SK-N-MC (cell line): ENCODE measurements around the gene UBE2U.
A peak's percentile ranks its signal among the peaks of the same experiment; 100 is the strongest.

Experiments
- DNase-seq: peaks from one replicate; pipeline ENCODE4 v3.0.0-alpha.2; 2011; ENCODE audit warnings: low read depth, low spot score
- H3K27ac ChIP-seq: fragments of 200-600 bp; sonication (generic); 2 replicates; pipeline ENCODE4 v1.5.1; 2016; ENCODE audit warnings: mixed run types
- H3K36me3 ChIP-seq: fragments of 200-600 bp; sonication (generic); 2 replicates; pipeline ENCODE4 v1.6.1; 2017; ENCODE audit warnings: antibody characterized with exemption, low read length, mixed read lengths; ENCODE audit not compliant: insufficient read depth
- H3K4me3 ChIP-seq: fragments of 200-600 bp; sonication (generic); 2 replicates; pipeline ENCODE4 v1.5.1; 2016
- H3K9ac ChIP-seq: fragments of 200-600 bp; sonication (generic); 2 replicates; pipeline ENCODE4 v1.8.0; 2017; ENCODE audit warnings: mixed run types, mixed read lengths; ENCODE audit not compliant: insufficient read length
- H3K9me3 ChIP-seq: fragments of 200-600 bp; sonication (generic); 2 replicates; pipeline ENCODE4 v1.6.1; 2017; ENCODE audit warnings: low read depth, mild to moderate bottlenecking, antibody characterized with exemption, low read length, moderate library complexity, mixed read lengths
- EZH2 ChIP-seq: fragments of 200-600 bp; sonication (generic); IDR thresholded peaks from one replicate; pipeline ENCODE4 v1.6.1; 2017; ENCODE audit warnings: antibody characterized with exemption
- FOXP2 ChIP-seq: optimal IDR thresholded peaks from 2 replicates; pipeline ENCODE3; 2011; ENCODE audit warnings: mild to moderate bottlenecking, moderate library complexity; ENCODE audit not compliant: insufficient read depth; ENCODE audit errors: extremely low read length, control extremely low read depth
- POLR2AphosphoS5 ChIP-seq: IDR thresholded peaks from 2 replicates; pipeline ENCODE4 v1.6.1; 2012; ENCODE audit warnings: mild to moderate bottlenecking, low read depth, low read length, borderline replicate concordance

UBE2U gene

DNA sequence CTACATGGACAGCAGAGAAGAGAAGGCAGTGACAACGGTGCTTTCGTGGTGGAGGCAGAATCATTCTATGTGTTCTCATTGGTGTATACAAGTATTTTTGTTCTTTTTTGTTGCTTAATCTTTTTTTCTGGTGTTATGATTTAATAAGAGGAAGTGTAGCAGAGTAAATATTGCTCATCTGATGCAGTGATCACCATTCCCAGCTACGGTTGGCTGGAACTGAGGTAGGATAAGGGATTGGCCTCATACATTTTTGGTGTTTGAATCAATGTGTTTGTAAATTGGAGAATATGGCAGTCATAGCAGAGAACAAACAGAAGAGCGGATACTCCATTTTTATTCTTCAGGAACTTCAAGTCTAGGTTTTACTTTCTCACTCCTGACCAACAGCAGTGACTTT lies 76.6 kb downstream of the UBE2U start:
- no peak for DNase-seq
- Histone ChIP-seq H3K9me3 (no peaks in the 10 kb centered on the region), H3K9ac (no peak overlapping the region), H3K4me3 (no peak overlapping the region), H3K36me3 (no peaks in the 10 kb centered on the region), H3K27ac (no peak overlapping the region)
- no peak for TF ChIP-seq EZH2
- TF ChIP-seq POLR2AphosphoS5 = no peak
- no peak for TF ChIP-seq FOXP2

- H3K27ac ChIP-seq = peak overlapping the region; percentile 82; the same call in 1 of the 2 replicates
- no peaks in the 10 kb centered on the region for H3K36me3 ChIP-seq
- no peaks in the 10 kb centered on the region for H3K9me3 ChIP-seq
- H3K9ac ChIP-seq = no peak overlapping the region
- H3K4me3 ChIP-seq = peak overlapping the region; percentile 1; the same call in 1 of the 2 replicates
- no peak for DNase-seq
- TF ChIP-seq FOXP2 (no peak), POLR2AphosphoS5 (no peak), EZH2 (no peak)
These were observed 78.9 kb downstream of the UBE2U start for GRCh38 chr1:64282351-64282750.

GRCh38 chr1:64287071-64287470 lies 83.6 kb downstream of the UBE2U start:
- TF ChIP-seq POLR2AphosphoS5 (no peak), FOXP2 (no peak), EZH2 (no peak)
- no peaks in the 10 kb centered on the region for H3K36me3 ChIP-seq
- H3K4me3 ChIP-seq = peak overlapping the region; percentile 20; the same call in 1 of the 2 replicates
- DNase-seq = no peak
- no peaks in the 10 kb centered on the region for H3K9me3 ChIP-seq
- H3K9ac ChIP-seq = no peak overlapping the region
- H3K27ac ChIP-seq = peak overlapping the region; percentile 38; the same call in 1 of the 2 replicates

- no peak overlapping the region for H3K9ac ChIP-seq
- no peak for TF ChIP-seq POLR2AphosphoS5
- TF ChIP-seq EZH2 = no peak
- TF ChIP-seq FOXP2 = no peak
- H3K36me3 ChIP-seq = no peaks in the 10 kb centered on the region
- no peak overlapping the region for H3K4me3 ChIP-seq
- no peak for DNase-seq
- H3K9me3 ChIP-seq = no peaks in the 10 kb centered on the region
- no peak overlapping the region for H3K27ac ChIP-seq
These were observed 87.0 kb downstream of the UBE2U start for GRCh38 chr1:64290420-64290819.

- H3K9me3 ChIP-seq = no peaks in the 10 kb centered on the region
- no peaks in the 10 kb centered on the region for H3K36me3 ChIP-seq
- H3K27ac ChIP-seq = no peak overlapping the region
- no peak for DNase-seq
- no peak overlapping the region for H3K9ac ChIP-seq
- H3K4me3 ChIP-seq = no peak overlapping the region
- TF ChIP-seq FOXP2 = no peak
- TF ChIP-seq POLR2AphosphoS5 = no peak
These were observed 88.5 kb downstream of the UBE2U start for GRCh38 chr1:64291931-64292330.

DNA sequence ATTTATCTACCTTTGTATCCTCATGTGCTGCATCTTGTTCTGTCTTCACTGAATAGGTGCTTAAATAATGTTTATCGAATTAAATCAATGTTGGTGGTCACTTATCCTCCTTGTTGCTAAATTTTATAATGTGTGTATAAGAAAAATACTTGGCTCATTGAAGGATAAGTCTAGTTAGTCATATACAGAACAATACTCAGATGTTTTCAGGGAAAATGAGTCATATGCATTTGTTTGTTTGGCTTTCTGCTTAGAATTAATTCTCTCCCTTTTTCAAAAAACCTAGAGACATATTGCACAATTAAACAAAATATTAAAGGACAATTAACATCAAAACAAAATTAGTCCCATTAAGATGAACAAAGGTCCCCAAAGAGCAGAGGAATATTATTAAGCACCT lies 89.0 kb downstream of the UBE2U start:
- H3K36me3 ChIP-seq = no peaks in the 10 kb centered on the region
- TF ChIP-seq FOXP2 = no peak
- TF ChIP-seq EZH2 = no peak
- no peak overlapping the region for H3K9ac ChIP-seq
- H3K9me3 ChIP-seq = no peaks in the 10 kb centered on the region
- H3K4me3 ChIP-seq = no peak overlapping the region
- H3K27ac ChIP-seq = no peak overlapping the region
- DNase-seq = no peak

DNA sequence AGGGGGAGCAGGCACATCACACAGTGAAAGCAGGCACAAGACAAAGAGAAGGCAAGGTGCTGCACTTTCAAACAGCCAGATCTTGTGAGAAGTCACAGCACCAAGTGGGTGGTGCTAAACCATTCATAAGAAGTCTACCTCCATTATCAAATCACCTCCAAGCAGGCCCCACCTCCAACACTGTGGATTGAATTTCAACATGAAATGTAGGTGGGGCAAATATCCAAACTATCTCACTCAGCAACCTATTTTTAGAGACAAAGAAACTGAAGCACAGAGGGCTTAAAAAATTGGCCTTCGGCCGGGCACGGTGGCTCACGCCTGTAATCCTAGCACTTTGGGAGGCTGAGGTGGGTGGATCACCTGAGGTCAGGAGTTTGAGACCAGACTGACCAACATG lies 90.4 kb downstream of the UBE2U start:
- no peak for DNase-seq
- no peak overlapping the region for H3K27ac ChIP-seq
- no peak for TF ChIP-seq POLR2AphosphoS5
- no peak for TF ChIP-seq FOXP2
- TF ChIP-seq EZH2 = no peak
- H3K9ac ChIP-seq = no peak overlapping the region
- no peaks in the 10 kb centered on the region for H3K9me3 ChIP-seq
- no peak overlapping the region for H3K4me3 ChIP-seq
- H3K36me3 ChIP-seq = no peaks in the 10 kb centered on the region

DNA sequence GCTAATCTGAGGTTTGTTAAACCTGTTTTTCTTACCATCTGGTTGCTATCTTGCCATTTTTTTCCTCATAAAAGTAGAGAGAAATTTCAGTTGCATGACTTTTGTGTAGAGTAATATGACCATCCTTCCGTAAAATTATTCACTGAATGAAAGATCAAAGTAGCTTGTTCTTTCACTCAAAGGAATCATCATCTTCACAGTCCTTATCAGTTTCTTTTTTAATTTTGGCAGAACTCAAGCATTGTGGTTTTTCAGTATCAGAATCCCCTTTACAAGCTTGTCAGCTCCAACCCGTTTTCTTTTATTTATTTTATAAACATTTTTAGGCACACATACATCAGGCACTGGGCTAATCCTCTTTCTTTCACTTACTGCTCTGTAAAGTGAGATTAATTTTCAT lies 91.7 kb downstream of the UBE2U start:
- Histone ChIP-seq H3K9me3 (no peaks in the 10 kb centered on the region), H3K27ac (no peak overlapping the region), H3K36me3 (no peaks in the 10 kb centered on the region), H3K9ac (no peak overlapping the region), H3K4me3 (no peak overlapping the region)
- TF ChIP-seq EZH2 (no peak), POLR2AphosphoS5 (no peak), FOXP2 (no peak)
- no peak for DNase-seq

DNA sequence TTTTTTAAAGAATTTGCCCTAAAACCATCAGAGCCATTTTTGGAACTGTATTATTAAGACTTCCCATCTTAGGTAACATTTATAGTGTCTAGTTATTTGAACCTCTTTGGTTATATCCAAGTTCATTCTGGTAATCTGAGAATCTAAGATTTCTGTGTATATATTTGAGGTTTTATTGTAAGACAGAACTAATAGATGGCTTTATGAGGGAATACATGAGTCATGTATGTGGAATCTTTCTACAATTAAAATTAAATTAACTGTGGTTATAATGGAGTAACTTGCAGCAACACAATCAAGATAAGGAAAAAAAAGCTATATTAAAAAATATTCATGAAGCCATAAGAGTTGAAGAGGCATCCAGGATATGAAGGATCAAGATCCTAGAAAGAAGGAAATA lies 92.1 kb downstream of the UBE2U start:
- TF ChIP-seq POLR2AphosphoS5 (no peak), FOXP2 (no peak), EZH2 (no peak)
- Histone ChIP-seq H3K4me3 (no peak overlapping the region), H3K9me3 (no peaks in the 10 kb centered on the region), H3K36me3 (no peaks in the 10 kb centered on the region), H3K9ac (no peak overlapping the region), H3K27ac (no peak overlapping the region)
- no peak for DNase-seq

DNA sequence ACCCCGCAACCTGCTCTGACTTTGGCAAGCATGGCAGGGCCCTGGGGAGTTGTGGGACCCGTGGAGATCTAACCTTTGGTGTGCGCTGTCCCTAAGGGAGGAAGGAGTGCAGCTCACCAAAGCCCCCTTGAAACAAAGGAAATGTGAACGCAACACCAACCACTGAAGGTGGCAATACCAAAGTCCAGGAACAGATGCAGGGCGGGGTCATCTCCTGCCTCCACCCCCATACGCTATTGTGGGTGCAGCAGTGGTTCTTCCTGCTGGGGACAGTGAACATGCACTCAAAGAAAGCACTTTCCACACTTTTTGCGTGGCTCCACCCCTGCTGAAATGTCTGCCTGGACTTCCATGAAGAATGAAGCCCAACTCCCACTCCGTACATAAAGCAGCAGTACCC lies 93.0 kb downstream of the UBE2U start:
- DNase-seq = no peak
- Histone ChIP-seq H3K27ac (no peak overlapping the region), H3K36me3 (no peaks in the 10 kb centered on the region), H3K4me3 (no peak overlapping the region), H3K9ac (no peak overlapping the region), H3K9me3 (no peaks in the 10 kb centered on the region)
- TF ChIP-seq EZH2 (no peak), POLR2AphosphoS5 (no peak), FOXP2 (no peak)
